AG04449 (cell line): ENCODE measurements around the gene C1orf50.

ENCODE experiments used
- CTCF ChIA-PET: fragments of 350-600 bp; formaldehyde crosslinking; extraction: SDS; loops from one replicate; lab custom pipeline; 2021; ENCODE audit warnings: antibody characterized with exemption; lab: Yijun Ruan, JAX
- POLR2A ChIA-PET: fragments of 400-600, 350-600 bp; formaldehyde crosslinking; extraction: SDS; loops from one replicate; lab custom pipeline; 2020; ENCODE audit warnings: antibody characterized with exemption, inconsistent platforms; lab: Yijun Ruan, JAX
- DNase-seq: peaks from one replicate; pipeline ENCODE4 v3.0.0-alpha.2; 2010; ENCODE audit warnings: low read depth, low spot score
- H3K4me3 ChIP-seq: 2 replicates; pipeline ENCODE4 v1.5.1; 2011; ENCODE audit warnings: low read depth, mild to moderate bottlenecking, control low read depth, low read length
- CTCF ChIP-seq: IDR thresholded peaks from one replicate; pipeline ENCODE4 v1.5.1; 2011; ENCODE audit warnings: mild to moderate bottlenecking, moderate library complexity, low read length, control low read depth, inconsistent platforms; ENCODE audit not compliant: insufficient read depth; ENCODE audit errors: missing control alignments

The C1orf50 gene

GRCh38 chr1:42742141-42742540 is 24.9 kb upstream of the C1orf50 start:
- POLR2A ChIA-PET: no interaction called here
- TF ChIP-seq CTCF: no peak
- no peak overlapping the region for H3K4me3 ChIP-seq
- no peak for DNase-seq
- CTCF ChIA-PET: interaction anchor here (1.2 kb wide), 1 partner anchor 15 kb away, joined by 4 read pairs; no protein-coding TSS in a partner anchor

- ChIA-PET POLR2A (no interaction called here), CTCF (interaction anchor here (1.1 to 1.3 kb wide), 5 partner anchors 9 to 165 kb away, joined by 3 to 5 read pairs (median 4); no protein-coding TSS in a partner anchor)
- no peak for DNase-seq
- no peak overlapping the region for H3K4me3 ChIP-seq
- no peak for TF ChIP-seq CTCF
Measured at GRCh38 chr1:42742617-42743316, 24.3 kb upstream of the C1orf50 start.

- no peak for DNase-seq
- no peak for TF ChIP-seq CTCF
- H3K4me3 ChIP-seq: no peak overlapping the region
- ChIA-PET POLR2A (no interaction called here), CTCF (interaction anchor here (0.7 to 1.3 kb wide), 8 partner anchors 9 to 167 kb away, joined by 3 to 5 read pairs (median 4); no protein-coding TSS in a partner anchor)
Measured at GRCh38 chr1:42743317-42744147, 23.5 kb upstream of the C1orf50 start.

- POLR2A ChIA-PET: no interaction called here
- no peak for DNase-seq
- TF ChIP-seq CTCF: no peak
- no peak overlapping the region for H3K4me3 ChIP-seq
- CTCF ChIA-PET: interaction anchor here (0.7 to 1.3 kb wide), 6 partner anchors 9 to 168 kb away, joined by 3 to 5 read pairs (median 3); no protein-coding TSS in a partner anchor
Measured at GRCh38 chr1:42744148-42744413, 23.0 kb upstream of the C1orf50 start.

GRCh38 chr1:42745851-42746250 is 21.2 kb upstream of the C1orf50 start:
- POLR2A ChIA-PET: interaction anchor here (1.2 kb wide), 1 partner anchor 20 kb away, joined by 3 read pairs; no protein-coding TSS in a partner anchor
- no peak for DNase-seq
- no peak for TF ChIP-seq CTCF
- no peak overlapping the region for H3K4me3 ChIP-seq
- CTCF ChIA-PET: interaction anchor here (0.8 to 4.5 kb wide), 9 partner anchors 8 to 598 kb away, joined by 3 to 34 read pairs (median 6); no protein-coding TSS in a partner anchor

GRCh38 chr1:42746436-42747105 is 20.5 kb upstream of the C1orf50 start:
- no peak overlapping the region for H3K4me3 ChIP-seq
- ChIA-PET POLR2A (no interaction called here), CTCF (interaction anchor here (0.8 to 4.5 kb wide), 12 partner anchors 11 to 599 kb away, joined by 3 to 34 read pairs (median 5); partner anchors contain the start of genes C1orf50 and P3H1)
- no peak for TF ChIP-seq CTCF
- DNase-seq: no peak
